K562 (cell line): ENCODE data around the gene POLD4. TPM values are rescaled to one million over a fixed set of nuclear protein-coding genes. Genes with fewer than 3 reads are reported as not detected.

Experiments used
- CCNT2 ChIP-seq: IDR thresholded peaks from 2 replicates; pipeline ENCODE4 v1.6.1; 2011; ENCODE audit warnings: borderline replicate concordance, low read depth, mild to moderate bottlenecking, moderate library complexity, mixed read lengths, low read length; ENCODE audit not compliant: insufficient read length; ENCODE audit errors: extremely low read depth
- CHD7 ChIP-seq: fragments of 200-600 bp; sonication (generic); IDR thresholded peaks from one replicate; pipeline ENCODE4 v1.6.1; 2012; ENCODE audit warnings: mild to moderate bottlenecking, low read depth, low read length, inconsistent platforms
- ZBTB5 ChIP-seq: fragments of 450-650 bp; IDR thresholded peaks from 2 replicates; pipeline ENCODE4 v1.6.1; 2017; ENCODE audit warnings: antibody characterized with exemption
- ZNF407 ChIP-seq: fragments of 450-650 bp; IDR thresholded peaks from 2 replicates; pipeline ENCODE4 v1.6.1; 2016; ENCODE audit warnings: low read depth
- polyA plus RNA-seq, 8 experiments: library from polyadenylated mRNA; depleted of rRNA in 4 of 8; stranded (reverse) in 5 of 8; unstranded in 3 of 8; fragments of >200 nt; fragmentation: Nextera tagmentation in 2 of 8; fragmentation: Illumina TruSeq in 1 of 8; extraction: Ambion mirVana in 2 of 8; extraction: Trizol in 1 of 8; gene quantifications; 2 replicates each; pipeline versions ENCODE4 v1.2.1 to v1.2.3, GENCODE V29; 2011 to 2014; ENCODE audit warnings: inconsistent platforms in 1 of 8, missing spikeins in 1 of 8
- total RNA-seq, 7 experiments: library from RNA; depleted of rRNA in 6 of 7; stranded (reverse); fragments of >200 nt in 6 of 7; fragmentation: Illumina TruSeq in 2 of 7; extraction: Trizol in 2 of 7; gene quantifications; 2 replicates each; pipeline versions ENCODE4 v1.2.1 to v1.2.3, GENCODE V29; 2011 to 2021; ENCODE audit warnings: low replicate concordance in 1 of 7

Gene POLD4
- total and polyA plus RNA-seq, 9 of the 15 experiments (the other 6 are each of a cell fraction or from before 2014, with no cell fraction given) = 5.8 to 64.5 (median 18.3) TPM

- TF ChIP-seq ZNF407 = no peak
- TF ChIP-seq CCNT2 = peak; percentile 95
- TF ChIP-seq ZBTB5 = no peak
- TF ChIP-seq CHD7 = no peak
Measured at GRCh38 chr11:67347964-67348749, 5.2 kb downstream of the POLD4 start (continued).
